Activated CD8-positive, alpha-beta memory T cell treated with anti-CD3 and anti-CD28 coated beads, Interleukin-2, amount 50 U/mL, for 48 hours (primary cell): ENCODE results near the gene CUBN.

ENCODE experiments used
- DNase-seq: peaks from one replicate; pipeline ENCODE4 v3.0.0-alpha.2; 2020

CUBN gene

GRCh38 chr10:16904639-16905061 lies 225.0 kb downstream of the CUBN start:
- DNase-seq = no peak

- no peak for DNase-seq
Observed at GRCh38 chr10:16904049-16904448, 225.6 kb downstream of the CUBN start.

- no peak for DNase-seq
Observed at GRCh38 chr10:16902606-16903005, 227.0 kb downstream of the CUBN start.

GRCh38 chr10:16901106-16901505 lies 228.5 kb downstream of the CUBN start:
- DNase-seq = no peak

GRCh38 chr10:16896993-16897392 lies 232.6 kb downstream of the CUBN start:
- no peak for DNase-seq

- DNase-seq = no peak
Observed at GRCh38 chr10:16894821-16895220, 234.8 kb downstream of the CUBN start.

- DNase-seq = no peak
Observed at GRCh38 chr10:16893664-16894063, 235.9 kb downstream of the CUBN start.

- peak; percentile 69 for DNase-seq
Observed at GRCh38 chr10:16891375-16892313, 238.0 kb downstream of the CUBN start.

- no peak for DNase-seq
Observed at GRCh38 chr10:16890691-16891090, 238.9 kb downstream of the CUBN start.

- DNase-seq = no peak
Observed at GRCh38 chr10:16887565-16887964, 242.0 kb downstream of the CUBN start.

GRCh38 chr10:16886031-16886430 lies 243.6 kb downstream of the CUBN start:
- no peak for DNase-seq

GRCh38 chr10:16884497-16884896 lies 245.1 kb downstream of the CUBN start:
- DNase-seq = no peak

- DNase-seq = no peak
Observed at GRCh38 chr10:16883084-16883483, 246.5 kb downstream of the CUBN start.

- DNase-seq = no peak
Observed at GRCh38 chr10:16870331-16870730, 259.3 kb downstream of the CUBN start.

- DNase-seq = no peak
Observed at GRCh38 chr10:16867990-16868389, 261.6 kb downstream of the CUBN start.

GRCh38 chr10:16867556-16867955 lies 262.1 kb downstream of the CUBN start:
- DNase-seq = no peak

GRCh38 chr10:16866541-16867275 lies 262.9 kb downstream of the CUBN start:
- DNase-seq = no peak

GRCh38 chr10:16865766-16866165 lies 263.8 kb downstream of the CUBN start:
- no peak for DNase-seq

- DNase-seq = no peak
Observed at GRCh38 chr10:16863766-16864165, 265.8 kb downstream of the CUBN start.

- no peak for DNase-seq
Observed at GRCh38 chr10:16857419-16857818, 272.2 kb downstream of the CUBN start.

GRCh38 chr10:16856567-16856966 lies 273.0 kb downstream of the CUBN start:
- DNase-seq = no peak

GRCh38 chr10:16856092-16856491 lies 273.5 kb downstream of the CUBN start:
- no peak for DNase-seq

GRCh38 chr10:16854623-16855022 lies 275.0 kb downstream of the CUBN start:
- DNase-seq = no peak

- no peak for DNase-seq
Observed at GRCh38 chr10:16853809-16854208, 275.8 kb downstream of the CUBN start.
